Lower leg skin (tissue), 3 donors: Measurements from ENCODE around the gene MRPL51.

Experiments
- CTCF ChIP-seq, 3 donors: fragments of 450-650 bp; IDR thresholded peaks; one replicate each; pipeline ENCODE4 v1.5.1; 2016; ENCODE audit warnings: antibody characterized with exemption in 3 of 3, mild to moderate bottlenecking in 3 of 3, moderate library complexity in 2 of 3
- POLR2A ChIP-seq, 2 donors: fragments of 450-650 bp; IDR thresholded peaks; one replicate each; pipeline ENCODE4 v1.6.1; 2016 to 2017; ENCODE audit warnings: antibody characterized with exemption in 2 of 2, mild to moderate bottlenecking in 1 of 2, moderate library complexity in 1 of 2

GRCh38 chr12:6524648-6525047 lies 31.6 kb upstream of the MRPL51 start:
- TF ChIP-seq CTCF (IDR thresholded peaks at IDR 0.05) (no peak), POLR2A (IDR thresholded peaks at IDR 0.05) (no peak)
